ENCODE results near the gene RAD18. TPM values are rescaled to one million over a fixed set of nuclear protein-coding genes. Genes with fewer than 3 reads are reported as not detected.

The RAD18 gene
- total RNA-seq, 1 experiment from 2014 or later: 13.8 TPM

DNA sequence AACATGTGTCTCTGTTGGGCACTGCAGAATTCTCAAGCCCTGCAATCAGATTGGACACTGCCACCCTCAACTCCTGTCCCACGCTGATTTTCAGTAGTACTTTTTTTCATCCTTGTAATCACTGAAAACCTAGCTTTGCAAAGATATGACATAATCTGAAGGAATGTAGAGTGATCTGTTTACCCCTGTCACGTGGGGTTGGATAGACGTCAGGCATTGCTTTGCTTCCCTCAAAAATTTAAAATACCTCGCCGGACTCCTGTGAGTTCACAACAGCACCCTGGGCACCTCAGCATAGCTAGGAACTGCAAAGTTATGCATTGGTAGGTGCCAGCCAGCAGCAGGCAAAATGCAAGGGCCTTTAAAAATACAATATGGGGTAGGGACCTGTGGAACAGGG is 122.7 kb downstream of the RAD18 start:
- H3K36me3 ChIP-seq (ENCODE audit: control insufficient read depth, insufficient read depth, low read length): no peaks in the 10 kb centered on the region
- H3K27ac ChIP-seq (ENCODE audit: low read length): no peak overlapping the region
- no peak overlapping the region for H3K4me3 ChIP-seq (ENCODE audit: low read depth in 2 of 2, low read length in 2 of 2)
- intact Hi-C loops (cut with micrococcal nuclease; ENCODE audit: unreplicated experiment): no loop called here
- BruUV-seq (replicated peaks): no TSS peak
- no peaks in the 10 kb centered on the region for H3K9me3 ChIP-seq (ENCODE audit: control insufficient read depth, insufficient read depth, low read depth, low read length)
- no peak for DNase-seq (ENCODE audit: low read depth, low spot score)
- ChIA-PET CTCF (interaction anchor here (0.7 kb wide), 1 partner anchor 100 kb away, joined by 4 read pairs; no protein-coding TSS in a partner anchor), POLR2A (no interaction called here)
- no peaks in the 10 kb centered on the region for H3K27me3 ChIP-seq (ENCODE audit: control insufficient read depth, insufficient read depth, low read length)
- no peak for TF ChIP-seq SIN3A (IDR thresholded peaks at IDR 0.05; ENCODE audit: borderline replicate concordance, insufficient read depth, low read depth, low read length)
- TF ChIP-seq POLR2AphosphoS5 (IDR thresholded peaks at IDR 0.05; ENCODE audit: low read depth, low read length): no peak
- TF ChIP-seq, protein P1, sequence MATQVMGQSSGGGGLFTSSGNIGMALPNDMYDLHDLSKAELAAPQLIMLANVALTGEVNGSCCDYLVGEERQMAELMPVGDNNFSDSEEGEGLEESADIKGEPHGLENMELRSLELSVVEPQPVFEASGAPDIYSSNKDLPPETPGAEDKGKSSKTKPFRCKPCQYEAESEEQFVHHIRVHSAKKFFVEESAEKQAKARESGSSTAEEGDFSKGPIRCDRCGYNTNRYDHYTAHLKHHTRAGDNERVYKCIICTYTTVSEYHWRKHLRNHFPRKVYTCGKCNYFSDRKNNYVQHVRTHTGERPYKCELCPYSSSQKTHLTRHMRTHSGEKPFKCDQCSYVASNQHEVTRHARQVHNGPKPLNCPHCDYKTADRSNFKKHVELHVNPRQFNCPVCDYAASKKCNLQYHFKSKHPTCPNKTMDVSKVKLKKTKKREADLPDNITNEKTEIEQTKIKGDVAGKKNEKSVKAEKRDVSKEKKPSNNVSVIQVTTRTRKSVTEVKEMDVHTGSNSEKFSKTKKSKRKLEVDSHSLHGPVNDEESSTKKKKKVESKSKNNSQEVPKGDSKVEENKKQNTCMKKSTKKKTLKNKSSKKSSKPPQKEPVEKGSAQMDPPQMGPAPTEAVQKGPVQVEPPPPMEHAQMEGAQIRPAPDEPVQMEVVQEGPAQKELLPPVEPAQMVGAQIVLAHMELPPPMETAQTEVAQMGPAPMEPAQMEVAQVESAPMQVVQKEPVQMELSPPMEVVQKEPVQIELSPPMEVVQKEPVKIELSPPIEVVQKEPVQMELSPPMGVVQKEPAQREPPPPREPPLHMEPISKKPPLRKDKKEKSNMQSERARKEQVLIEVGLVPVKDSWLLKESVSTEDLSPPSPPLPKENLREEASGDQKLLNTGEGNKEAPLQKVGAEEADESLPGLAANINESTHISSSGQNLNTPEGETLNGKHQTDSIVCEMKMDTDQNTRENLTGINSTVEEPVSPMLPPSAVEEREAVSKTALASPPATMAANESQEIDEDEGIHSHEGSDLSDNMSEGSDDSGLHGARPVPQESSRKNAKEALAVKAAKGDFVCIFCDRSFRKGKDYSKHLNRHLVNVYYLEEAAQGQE (IDR thresholded peaks at IDR 0.05; ENCODE audit: insufficient read depth in 1 of 2, low read depth in 2 of 2, low read length in 1 of 2): no peak
- TF ChIP-seq, protein P2, sequence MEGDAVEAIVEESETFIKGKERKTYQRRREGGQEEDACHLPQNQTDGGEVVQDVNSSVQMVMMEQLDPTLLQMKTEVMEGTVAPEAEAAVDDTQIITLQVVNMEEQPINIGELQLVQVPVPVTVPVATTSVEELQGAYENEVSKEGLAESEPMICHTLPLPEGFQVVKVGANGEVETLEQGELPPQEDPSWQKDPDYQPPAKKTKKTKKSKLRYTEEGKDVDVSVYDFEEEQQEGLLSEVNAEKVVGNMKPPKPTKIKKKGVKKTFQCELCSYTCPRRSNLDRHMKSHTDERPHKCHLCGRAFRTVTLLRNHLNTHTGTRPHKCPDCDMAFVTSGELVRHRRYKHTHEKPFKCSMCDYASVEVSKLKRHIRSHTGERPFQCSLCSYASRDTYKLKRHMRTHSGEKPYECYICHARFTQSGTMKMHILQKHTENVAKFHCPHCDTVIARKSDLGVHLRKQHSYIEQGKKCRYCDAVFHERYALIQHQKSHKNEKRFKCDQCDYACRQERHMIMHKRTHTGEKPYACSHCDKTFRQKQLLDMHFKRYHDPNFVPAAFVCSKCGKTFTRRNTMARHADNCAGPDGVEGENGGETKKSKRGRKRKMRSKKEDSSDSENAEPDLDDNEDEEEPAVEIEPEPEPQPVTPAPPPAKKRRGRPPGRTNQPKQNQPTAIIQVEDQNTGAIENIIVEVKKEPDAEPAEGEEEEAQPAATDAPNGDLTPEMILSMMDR (IDR thresholded peaks at IDR 0.05): no peak
- TF ChIP-seq TCF7L2 (IDR thresholded peaks at IDR 0.05; ENCODE audit: low read depth, low read length): no peak
- no peaks in the 10 kb centered on the region for H3K4me1 ChIP-seq (ENCODE audit: control insufficient read depth, insufficient read depth, low read length)
- no peak for ATAC-seq
- in situ Hi-C loops (cut with HindIII; ENCODE audit: low pct_unique_long_range_greater_than_20kb, low sequenced_read_pairs): no loop called here

DNA sequence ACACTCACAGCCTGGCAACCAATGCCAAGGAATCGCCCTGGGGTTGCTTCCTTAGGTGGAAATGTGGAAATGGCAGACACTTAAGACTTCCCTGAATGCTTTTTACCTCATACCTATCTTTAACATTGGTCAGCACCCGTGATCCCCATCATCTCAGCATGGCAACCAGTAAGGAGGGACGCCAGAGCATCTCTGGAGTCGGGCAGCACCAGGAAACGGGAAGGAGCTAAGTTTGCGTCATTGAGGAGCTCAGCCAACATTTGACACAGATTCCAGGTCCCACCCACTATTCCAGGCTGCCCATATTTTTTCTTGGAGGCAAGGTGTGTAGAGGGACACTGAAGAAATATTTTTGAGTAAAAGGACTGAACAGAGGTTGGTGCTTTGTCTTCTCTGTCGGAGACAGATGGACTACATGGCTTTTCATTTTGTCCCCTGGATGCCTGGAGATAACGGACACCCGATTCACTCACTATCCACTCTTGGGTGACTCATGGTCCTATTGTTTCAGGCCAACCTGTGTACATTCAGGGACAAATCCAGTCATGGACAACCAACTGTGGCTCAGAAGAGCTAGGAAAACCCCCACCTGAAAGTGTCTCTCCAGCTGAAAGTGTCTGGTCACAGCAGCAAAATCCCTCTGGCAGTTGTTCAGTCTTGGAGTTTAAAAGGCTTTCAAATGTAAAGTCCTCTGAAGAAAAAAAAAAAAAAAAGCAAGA is 123.5 kb downstream of the RAD18 start:
- BruUV-seq (replicated peaks): no TSS peak
- no peak for DNase-seq (ENCODE audit: low read depth, low spot score)
- TF ChIP-seq, protein P2 (IDR thresholded peaks at IDR 0.05): no peak
- no peak for TF ChIP-seq TCF7L2 (IDR thresholded peaks at IDR 0.05; ENCODE audit: low read depth, low read length)
- TF ChIP-seq, protein P1 (IDR thresholded peaks at IDR 0.05; ENCODE audit: insufficient read depth in 1 of 2, low read depth in 2 of 2, low read length in 1 of 2): no peak
- TF ChIP-seq POLR2AphosphoS5 (IDR thresholded peaks at IDR 0.05; ENCODE audit: low read depth, low read length): no peak
- TF ChIP-seq SIN3A (IDR thresholded peaks at IDR 0.05; ENCODE audit: borderline replicate concordance, insufficient read depth, low read depth, low read length): no peak

More for the DNA sequence above, 123.5 kb downstream of the RAD18 start:
- ATAC-seq: no peak
- Histone ChIP-seq H3K27me3 (ENCODE audit: control insufficient read depth, insufficient read depth, low read length) (no peaks in the 10 kb centered on the region), H3K36me3 (ENCODE audit: control insufficient read depth, insufficient read depth, low read length) (no peaks in the 10 kb centered on the region), H3K27ac (ENCODE audit: low read length) (no peak overlapping the region), H3K9me3 (ENCODE audit: control insufficient read depth, insufficient read depth, low read depth, low read length) (no peaks in the 10 kb centered on the region), H3K4me1 (ENCODE audit: control insufficient read depth, insufficient read depth, low read length) (no peaks in the 10 kb centered on the region), H3K4me3 (ENCODE audit: low read depth in 2 of 2, low read length in 2 of 2) (no peak overlapping the region)
- in situ Hi-C loops (cut with HindIII; ENCODE audit: low pct_unique_long_range_greater_than_20kb, low sequenced_read_pairs): no loop called here
- intact Hi-C loops (cut with micrococcal nuclease; ENCODE audit: unreplicated experiment): no loop called here
- POLR2A ChIA-PET: no interaction called here
- CTCF ChIA-PET: no interaction called here

Data from Panc1 (cell line).